GM04503 (cell line): Measurements from ENCODE around the gene CHRNA9.
"Not testable (repeated sequence)": the region's sequence is repeated elsewhere in the genome, so short reads cannot be mapped to it uniquely, and the experiment has no call there.

Source experiments
- DNase-seq: peaks from one replicate; pipeline ENCODE4 v3.0.0-alpha.2; 2012; ENCODE audit warnings: low read depth

The CHRNA9 gene

DNA sequence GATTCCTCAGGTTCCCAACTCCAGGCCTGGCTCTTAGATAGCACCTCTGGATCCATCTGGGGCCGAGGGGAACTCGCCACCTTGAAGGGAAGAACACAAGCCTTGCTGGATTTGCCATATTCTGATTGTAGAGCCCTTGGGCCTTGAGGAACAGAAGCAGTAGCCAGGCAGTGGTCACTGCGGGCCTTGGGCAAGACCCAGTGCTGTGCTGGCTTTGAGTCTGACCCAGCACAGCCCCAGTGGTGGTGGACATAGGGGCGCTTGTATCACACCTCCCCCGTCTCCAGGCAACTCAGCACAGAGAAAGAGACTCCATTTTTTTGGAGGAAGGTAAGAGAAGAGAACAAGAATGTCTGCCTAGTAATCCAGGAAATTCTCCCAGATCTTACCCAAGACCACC is 45.5 kb downstream of the CHRNA9 start:
- DNase-seq = no peak

- no peak for DNase-seq
Measured at GRCh38 chr4:40388239-40388638, 53.1 kb downstream of the CHRNA9 start.

DNA sequence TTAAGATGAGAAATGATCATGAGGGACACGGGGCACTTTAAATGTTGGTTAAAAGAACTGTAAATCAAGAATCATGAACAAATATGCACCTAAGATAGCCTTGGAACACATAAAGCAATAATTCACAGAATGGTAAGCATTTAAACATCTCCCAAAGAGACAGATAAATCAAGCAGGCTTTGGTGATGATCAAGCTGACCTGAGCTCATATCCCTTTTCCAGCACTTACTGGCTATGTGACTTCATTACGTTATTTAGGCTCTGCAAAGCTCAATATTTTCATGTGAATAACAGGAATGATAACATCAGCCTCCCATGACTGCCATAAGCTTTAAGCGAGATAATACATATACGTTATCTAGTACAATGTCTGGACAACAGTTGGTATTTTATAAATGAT is 54.9 kb downstream of the CHRNA9 start:
- no peak for DNase-seq

DNA sequence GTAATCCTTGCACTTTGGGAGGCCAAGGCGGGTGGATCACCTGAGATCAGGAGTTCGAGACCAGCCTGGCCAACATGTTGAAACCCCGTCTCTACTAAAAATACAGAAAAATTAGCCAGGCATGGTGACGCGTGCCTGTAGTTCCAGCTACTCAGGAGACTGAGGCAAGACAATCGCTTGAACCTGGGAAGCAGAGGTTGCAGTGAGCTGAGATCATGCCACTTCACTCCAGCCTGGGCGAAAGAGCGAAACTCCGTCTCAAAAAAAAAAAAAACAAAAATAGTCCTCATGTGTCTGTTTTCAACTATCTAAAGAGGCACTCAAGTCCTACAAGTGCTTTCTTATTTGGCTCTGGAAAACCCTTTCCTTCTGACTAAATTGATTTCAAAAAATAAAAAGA is 57.1 kb downstream of the CHRNA9 start:
- not testable (repeated sequence) for DNase-seq

DNA sequence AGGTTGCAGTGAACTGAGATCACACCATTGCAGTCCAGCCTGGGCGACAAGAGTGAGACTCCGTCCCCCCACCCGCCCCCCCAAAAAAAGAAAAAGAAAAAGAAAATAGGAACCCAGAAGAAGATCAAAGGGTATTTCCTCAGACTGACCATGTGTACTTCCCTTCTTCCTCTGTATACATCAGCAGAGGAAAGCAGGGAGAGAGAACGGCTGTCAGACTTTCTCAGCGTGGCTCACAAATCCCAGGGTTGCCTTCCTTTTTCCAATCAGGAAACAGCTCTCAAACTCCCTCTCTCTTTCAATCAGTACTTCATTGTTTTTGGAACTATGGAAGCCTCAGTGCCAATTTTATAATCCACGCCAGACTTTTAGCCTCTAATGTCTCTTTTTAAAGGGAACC is 59.1 kb downstream of the CHRNA9 start:
- DNase-seq = no peak

DNA sequence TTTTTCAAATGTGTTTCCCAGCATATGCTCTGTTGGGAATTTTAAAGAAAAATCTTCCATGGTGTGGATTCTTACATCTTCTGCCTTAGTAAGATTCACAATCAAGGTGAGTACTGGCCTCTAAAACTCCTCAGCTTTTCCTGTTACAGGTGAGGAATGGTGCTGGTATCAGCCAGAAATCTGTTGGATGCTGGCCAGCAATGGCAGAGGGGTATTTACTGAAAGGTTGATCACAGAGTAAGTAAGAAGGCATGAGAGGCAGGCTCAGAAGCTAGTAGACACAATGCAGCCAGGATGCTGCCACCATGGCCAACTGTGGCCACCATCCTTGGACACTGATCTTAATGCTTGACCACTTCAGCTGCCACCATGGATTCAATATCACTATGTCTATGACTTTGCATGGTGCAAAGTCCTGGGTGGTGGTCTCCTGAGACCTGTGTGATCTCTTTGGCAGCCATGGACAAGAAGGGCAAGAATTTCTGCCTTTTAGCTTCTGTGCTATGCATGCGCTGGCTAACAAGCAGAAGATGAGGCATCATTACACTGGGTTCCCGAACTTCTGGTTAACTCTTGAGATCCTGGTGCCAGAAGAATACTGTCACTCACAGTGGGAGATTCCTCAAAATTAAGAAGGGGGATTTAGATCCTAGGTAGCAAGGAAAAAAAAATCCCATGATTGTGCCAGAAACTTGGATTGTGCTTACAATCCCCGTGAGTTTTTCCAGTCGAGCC is 60.2 kb downstream of the CHRNA9 start:
- DNase-seq = no peak

GRCh38 chr4:40395908-40396793 is 61.0 kb downstream of the CHRNA9 start:
- no peak for DNase-seq

DNA sequence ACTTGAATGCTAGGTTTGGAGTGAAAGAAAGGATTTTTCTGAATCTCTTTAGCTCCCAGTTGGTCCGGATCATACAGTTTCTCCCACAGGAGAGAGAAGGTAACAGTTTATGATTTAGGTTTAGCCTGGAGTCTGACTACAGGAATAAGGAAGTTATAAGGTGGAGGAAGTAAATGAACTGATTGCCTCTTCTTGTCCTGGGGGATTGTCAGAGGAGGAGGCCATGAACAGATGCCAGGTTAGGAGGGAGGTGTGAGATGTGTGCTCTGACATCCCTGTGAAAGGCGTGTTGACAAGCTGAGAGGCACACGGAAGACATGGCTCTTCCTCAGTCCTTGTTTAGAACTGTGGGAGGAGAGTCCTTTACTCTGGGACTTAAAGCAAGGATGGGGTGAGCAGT is 64.4 kb downstream of the CHRNA9 start:
- no peak for DNase-seq

DNA sequence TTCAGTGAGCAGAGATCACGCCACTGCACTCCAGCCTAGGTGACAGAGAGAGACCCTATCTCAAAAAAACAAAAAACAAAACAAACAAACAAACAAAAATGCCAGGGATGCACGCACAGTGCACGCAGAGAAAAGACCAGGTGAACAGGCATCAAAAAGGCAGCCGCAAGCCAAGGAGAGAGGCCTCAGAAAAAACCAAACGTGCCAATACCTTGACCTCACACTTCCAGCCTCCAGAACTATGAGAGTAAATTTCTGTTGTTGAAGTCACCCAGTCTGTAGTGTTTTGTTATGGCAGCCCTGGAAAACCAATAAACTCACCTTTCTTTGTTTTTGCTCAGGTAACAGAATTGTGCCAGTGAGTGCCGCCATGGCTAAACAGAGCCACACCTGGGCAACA is 66.0 kb downstream of the CHRNA9 start:
- no peak for DNase-seq

GRCh38 chr4:40401631-40402030 is 66.5 kb downstream of the CHRNA9 start:
- no peak for DNase-seq

- DNase-seq = no peak
Measured at GRCh38 chr4:40402556-40402955, 67.4 kb downstream of the CHRNA9 start.

DNA sequence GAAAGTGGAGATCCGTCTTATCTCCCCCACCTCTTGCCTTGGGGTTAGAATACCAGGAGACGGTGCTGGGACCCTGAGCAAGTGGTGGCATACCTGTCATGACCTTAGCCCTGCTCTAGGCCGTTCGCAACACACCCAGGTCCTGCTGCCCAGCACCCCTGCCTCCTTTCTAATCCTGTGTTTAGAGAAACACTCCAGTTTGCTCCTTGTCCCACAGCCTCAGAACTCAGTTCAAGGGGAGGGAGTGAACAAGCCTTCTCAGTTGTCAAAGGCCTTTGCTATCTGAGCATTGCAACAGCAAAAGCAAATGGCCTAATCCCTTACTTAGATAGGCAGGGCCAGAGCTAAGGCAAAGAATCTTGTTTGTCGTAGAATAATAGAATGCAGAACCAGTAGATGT is 67.9 kb downstream of the CHRNA9 start:
- no peak for DNase-seq
